ENCODE measurements around the gene SMG7.
"Not testable (repeated sequence)": the region's sequence is repeated elsewhere in the genome, so short reads cannot be mapped to it uniquely, and the experiment has no call there.

The SMG7 gene, protein sequence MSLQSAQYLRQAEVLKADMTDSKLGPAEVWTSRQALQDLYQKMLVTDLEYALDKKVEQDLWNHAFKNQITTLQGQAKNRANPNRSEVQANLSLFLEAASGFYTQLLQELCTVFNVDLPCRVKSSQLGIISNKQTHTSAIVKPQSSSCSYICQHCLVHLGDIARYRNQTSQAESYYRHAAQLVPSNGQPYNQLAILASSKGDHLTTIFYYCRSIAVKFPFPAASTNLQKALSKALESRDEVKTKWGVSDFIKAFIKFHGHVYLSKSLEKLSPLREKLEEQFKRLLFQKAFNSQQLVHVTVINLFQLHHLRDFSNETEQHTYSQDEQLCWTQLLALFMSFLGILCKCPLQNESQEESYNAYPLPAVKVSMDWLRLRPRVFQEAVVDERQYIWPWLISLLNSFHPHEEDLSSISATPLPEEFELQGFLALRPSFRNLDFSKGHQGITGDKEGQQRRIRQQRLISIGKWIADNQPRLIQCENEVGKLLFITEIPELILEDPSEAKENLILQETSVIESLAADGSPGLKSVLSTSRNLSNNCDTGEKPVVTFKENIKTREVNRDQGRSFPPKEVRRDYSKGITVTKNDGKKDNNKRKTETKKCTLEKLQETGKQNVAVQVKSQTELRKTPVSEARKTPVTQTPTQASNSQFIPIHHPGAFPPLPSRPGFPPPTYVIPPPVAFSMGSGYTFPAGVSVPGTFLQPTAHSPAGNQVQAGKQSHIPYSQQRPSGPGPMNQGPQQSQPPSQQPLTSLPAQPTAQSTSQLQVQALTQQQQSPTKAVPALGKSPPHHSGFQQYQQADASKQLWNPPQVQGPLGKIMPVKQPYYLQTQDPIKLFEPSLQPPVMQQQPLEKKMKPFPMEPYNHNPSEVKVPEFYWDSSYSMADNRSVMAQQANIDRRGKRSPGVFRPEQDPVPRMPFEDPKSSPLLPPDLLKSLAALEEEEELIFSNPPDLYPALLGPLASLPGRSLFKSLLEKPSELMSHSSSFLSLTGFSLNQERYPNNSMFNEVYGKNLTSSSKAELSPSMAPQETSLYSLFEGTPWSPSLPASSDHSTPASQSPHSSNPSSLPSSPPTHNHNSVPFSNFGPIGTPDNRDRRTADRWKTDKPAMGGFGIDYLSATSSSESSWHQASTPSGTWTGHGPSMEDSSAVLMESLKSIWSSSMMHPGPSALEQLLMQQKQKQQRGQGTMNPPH

DNA sequence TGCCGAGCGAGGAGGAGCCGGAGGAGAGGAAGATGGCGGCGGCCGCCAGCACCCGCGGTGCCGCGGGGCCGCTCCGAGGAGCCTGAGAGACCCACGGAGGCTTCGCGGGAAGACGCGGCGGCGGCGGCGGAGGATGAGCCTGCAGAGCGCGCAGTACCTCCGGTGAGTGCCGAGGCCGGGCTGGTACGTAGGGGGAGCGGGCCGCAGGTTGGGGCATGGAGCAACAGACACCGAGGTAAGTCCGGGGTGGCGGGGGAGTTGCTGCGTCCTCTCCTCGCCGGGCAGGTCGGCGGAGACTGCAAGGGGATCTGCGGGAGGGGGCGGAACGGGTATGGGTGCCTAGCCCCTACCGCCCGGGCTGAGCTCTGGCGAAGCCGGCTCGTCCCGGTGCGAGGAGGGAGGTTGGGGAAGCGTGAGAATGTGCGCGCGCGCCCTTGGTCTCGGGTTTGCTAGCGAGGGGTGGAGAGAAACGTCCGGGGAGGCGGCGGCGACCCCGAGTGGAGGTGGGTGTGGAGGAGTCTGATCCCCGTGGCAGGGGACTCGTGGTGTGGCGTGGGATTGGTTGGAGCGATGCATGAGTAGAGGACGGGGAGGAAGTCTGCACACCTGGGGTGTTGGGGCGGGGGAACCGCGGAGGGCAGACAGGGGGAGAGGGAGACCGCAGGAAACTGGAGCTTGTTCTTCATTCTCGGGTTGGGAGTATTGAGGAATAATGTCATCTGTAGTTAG is at the start of gene SMG7:
Gene SMG7, plus strand, starts transcription at position 12 of the 729 bp plus-strand sequence. Its CDS starts 122 bp downstream, at position 134.
- H3K4me1 ChIP-seq (ENCODE audit: insufficient read depth, low read length) = no peaks in the 10 kb centered on the region
- no peaks in the 10 kb centered on the region for H3K9me3 ChIP-seq (ENCODE audit: control insufficient read depth, insufficient read depth, low read length)
- H3K9ac ChIP-seq (ENCODE audit: low read depth, low read length) = peak within 1 kb of the TSS; percentile 93
- no peaks in the 10 kb centered on the region for H3K36me3 ChIP-seq (ENCODE audit: insufficient read depth, low read length)

DNA sequence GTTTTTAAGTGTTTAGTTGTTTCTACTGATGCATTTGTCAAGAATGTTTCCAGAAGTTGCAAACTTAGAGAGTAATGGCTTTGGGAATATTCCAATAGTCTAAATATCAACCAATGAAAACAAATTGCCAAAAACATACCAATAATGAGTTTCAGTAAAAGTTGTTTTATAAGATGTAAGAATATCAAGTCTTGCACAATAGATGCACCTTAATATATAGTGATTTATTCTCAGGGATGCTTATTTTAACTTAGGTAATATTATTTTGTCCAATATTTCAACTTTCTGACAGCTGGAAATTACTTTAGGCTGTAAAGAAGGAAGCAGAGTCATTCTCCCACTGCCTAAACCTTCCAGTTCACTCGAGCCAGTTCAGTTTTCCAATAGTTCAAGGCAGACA is 48.8 kb upstream of the SMG7 start:
- Histone ChIP-seq H3K36me3 (ENCODE audit: insufficient read depth, low read length) (no peaks in the 10 kb centered on the region), H3K9ac (ENCODE audit: low read depth, low read length) (no peak overlapping the region), H3K4me1 (ENCODE audit: insufficient read depth, low read length) (no peaks in the 10 kb centered on the region), H3K9me3 (ENCODE audit: control insufficient read depth, insufficient read depth, low read length) (peaks cover 2% of the 10 kb centered on the region; the same call in 1 of the 2 replicates)

DNA sequence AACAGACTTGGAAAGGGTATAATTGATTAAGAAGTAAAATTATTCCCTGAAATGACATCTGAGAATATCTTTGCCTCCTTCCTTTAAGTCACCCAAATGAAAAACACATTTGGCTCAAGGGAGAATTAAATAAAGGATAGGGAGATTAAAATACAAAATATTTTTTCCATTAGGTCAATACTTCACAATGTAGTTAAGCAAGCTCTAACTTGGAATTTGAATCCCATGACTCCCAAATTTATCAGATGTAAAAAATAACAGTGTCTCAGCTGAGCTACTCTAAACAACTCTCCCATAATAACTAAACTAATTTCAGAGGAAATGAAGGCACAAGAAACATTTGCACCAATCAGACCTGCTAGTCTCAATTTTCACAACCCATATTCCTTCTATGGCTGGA is 47.6 kb upstream of the SMG7 start:
- Histone ChIP-seq H3K9ac (ENCODE audit: low read depth, low read length) (no peak overlapping the region), H3K36me3 (ENCODE audit: insufficient read depth, low read length) (no peaks in the 10 kb centered on the region), H3K9me3 (ENCODE audit: control insufficient read depth, insufficient read depth, low read length) (peaks cover 2% of the 10 kb centered on the region; the same call in 1 of the 2 replicates), H3K4me1 (ENCODE audit: insufficient read depth, low read length) (no peaks in the 10 kb centered on the region)

DNA sequence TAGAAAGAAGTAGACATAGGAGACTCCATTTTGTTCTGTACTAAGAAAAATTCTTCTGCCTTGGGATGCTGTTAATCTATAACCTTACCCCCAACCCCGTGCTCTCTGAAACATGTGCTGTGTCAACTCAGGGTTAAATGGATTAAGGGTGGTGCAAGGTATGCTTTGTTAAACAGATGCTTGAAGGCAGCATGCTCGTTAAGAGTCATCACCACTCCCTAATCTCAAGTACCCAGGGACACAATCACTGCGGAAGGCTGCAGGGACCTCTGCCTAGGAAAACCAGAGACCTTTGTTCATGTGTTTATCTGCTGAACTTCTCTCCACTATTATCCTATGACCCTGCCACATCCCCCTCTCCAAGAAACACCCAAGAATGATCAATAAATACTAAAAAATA is 44.7 kb upstream of the SMG7 start:
- not testable (repeated sequence) for H3K9ac ChIP-seq (ENCODE audit: low read depth, low read length); H3K4me1 ChIP-seq (ENCODE audit: insufficient read depth, low read length); H3K9me3 ChIP-seq (ENCODE audit: control insufficient read depth, insufficient read depth, low read length); H3K36me3 ChIP-seq (ENCODE audit: insufficient read depth, low read length)

DNA sequence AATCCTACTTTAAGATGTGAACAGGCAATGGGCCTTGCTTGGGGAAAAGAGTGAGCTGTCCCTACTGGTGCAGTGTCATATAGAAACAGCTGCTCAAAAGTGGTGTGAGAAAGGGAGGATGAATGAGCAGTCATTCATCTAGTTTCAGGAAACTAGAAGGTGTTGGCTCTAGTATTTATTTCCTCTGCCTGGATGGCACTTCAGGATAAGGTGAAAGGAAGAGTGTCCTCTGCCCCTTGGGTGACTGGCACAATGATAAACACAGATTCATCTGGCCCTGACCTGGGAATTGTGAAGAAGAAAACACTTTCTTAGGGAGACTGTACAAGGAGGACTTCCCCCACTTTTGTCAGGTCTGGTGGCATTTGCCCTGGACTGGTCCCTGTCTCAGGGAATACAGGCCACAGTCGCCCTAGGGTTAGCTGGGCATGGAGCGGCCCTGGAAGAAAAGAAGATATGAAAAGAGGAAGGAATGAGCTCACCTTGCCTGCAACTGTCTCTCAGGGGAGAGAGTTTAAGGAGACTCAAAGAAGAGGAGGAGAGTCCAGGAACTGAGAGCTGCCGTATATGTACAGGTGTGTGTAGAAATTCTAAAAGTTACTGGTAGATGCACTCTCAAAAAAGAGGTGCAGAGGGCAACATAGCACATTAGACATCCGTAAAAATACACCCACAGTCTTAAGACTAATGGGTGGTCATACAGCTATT is 40.3 kb upstream of the SMG7 start:
- Histone ChIP-seq H3K36me3 (ENCODE audit: insufficient read depth, low read length) (no peaks in the 10 kb centered on the region), H3K9me3 (ENCODE audit: control insufficient read depth, insufficient read depth, low read length) (no peaks in the 10 kb centered on the region), H3K9ac (ENCODE audit: low read depth, low read length) (no peak overlapping the region), H3K4me1 (ENCODE audit: insufficient read depth, low read length) (no peaks in the 10 kb centered on the region)

DNA sequence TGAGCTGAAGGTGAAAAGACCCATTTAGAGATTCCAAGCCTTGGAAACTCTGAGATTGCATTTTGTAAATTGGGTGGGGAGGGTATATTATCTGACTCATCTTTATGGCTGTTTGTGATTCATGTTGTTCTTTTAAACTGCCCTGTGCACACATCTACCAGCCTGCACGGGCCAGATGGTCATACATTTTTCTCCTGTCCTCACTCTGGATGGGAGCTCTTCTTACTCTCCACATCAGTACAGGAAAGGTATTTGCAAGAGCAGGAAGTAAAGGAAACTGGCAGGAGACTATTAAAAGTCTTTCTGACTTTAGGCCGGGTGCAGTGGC is 39.8 kb upstream of the SMG7 start:
- H3K36me3 ChIP-seq (ENCODE audit: insufficient read depth, low read length) = no peaks in the 10 kb centered on the region
- no peaks in the 10 kb centered on the region for H3K9me3 ChIP-seq (ENCODE audit: control insufficient read depth, insufficient read depth, low read length)
- H3K9ac ChIP-seq (ENCODE audit: low read depth, low read length) = no peak overlapping the region
- H3K4me1 ChIP-seq (ENCODE audit: insufficient read depth, low read length) = no peaks in the 10 kb centered on the region

DNA sequence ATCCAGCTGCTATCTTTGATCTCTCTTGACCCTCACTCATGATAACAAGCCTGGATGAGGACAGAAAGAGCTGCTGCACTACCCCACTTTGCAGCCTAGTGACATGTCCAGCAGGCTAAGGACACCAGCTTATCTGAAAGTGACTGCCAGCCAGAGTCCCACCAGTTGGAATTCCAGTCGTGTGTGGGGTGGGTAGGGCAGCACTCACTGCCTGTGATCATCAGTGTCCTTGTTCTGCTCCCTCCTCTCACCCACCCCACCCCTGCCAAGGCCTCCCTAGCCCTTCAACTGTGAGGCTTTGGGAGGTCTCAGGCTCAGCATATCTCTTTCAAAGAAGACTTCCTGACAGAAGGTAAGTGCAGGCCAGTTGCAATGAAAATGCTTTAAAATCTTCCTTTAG is 38.6 kb upstream of the SMG7 start:
- H3K9me3 ChIP-seq (ENCODE audit: control insufficient read depth, insufficient read depth, low read length) = no peaks in the 10 kb centered on the region
- H3K4me1 ChIP-seq (ENCODE audit: insufficient read depth, low read length) = no peaks in the 10 kb centered on the region
- H3K9ac ChIP-seq (ENCODE audit: low read depth, low read length) = no peak overlapping the region
- no peaks in the 10 kb centered on the region for H3K36me3 ChIP-seq (ENCODE audit: insufficient read depth, low read length)

DNA sequence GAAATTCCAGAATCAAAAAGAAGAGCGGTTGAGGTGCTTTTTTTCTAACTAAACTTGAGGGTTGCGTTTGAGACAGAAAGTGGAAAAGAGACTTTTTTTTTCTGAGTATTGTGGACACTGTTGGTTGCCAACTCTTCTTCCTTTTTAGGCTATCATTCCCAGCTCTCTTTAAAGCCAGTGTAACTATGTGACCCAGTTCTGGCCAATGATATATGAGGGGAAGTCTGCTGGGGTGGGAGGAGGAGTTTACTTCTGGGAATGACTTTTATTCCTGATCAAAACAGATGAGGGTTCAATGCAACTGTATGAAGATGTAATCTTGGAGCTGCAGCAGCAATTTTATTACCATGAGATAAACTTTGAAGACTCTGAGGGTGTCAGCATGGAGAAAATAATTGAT is 36.8 kb upstream of the SMG7 start:
- Histone ChIP-seq H3K36me3 (ENCODE audit: insufficient read depth, low read length) (no peaks in the 10 kb centered on the region), H3K9ac (ENCODE audit: low read depth, low read length) (no peak overlapping the region), H3K9me3 (ENCODE audit: control insufficient read depth, insufficient read depth, low read length) (no peaks in the 10 kb centered on the region), H3K4me1 (ENCODE audit: insufficient read depth, low read length) (no peaks in the 10 kb centered on the region)

DNA sequence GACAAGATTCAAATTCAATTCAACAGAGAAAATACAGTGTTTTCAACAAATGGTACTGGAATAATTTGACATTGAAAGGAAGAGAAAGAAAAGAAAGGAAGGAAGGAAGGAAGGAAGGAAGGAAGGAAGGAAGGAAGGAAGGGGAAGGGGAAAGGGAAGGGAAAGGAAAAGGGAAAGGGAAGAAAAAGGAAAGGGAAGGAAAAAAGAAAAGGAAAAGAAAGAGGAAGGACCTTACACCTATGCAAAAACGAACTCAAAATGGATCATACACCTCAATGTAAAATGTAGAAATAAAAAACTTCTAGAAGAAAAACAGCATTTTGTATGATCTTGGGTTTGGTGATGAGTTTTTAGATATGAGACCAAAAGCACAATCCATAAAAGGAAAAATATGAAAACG is 34.2 kb upstream of the SMG7 start:
- Histone ChIP-seq H3K36me3 (ENCODE audit: insufficient read depth, low read length) (no peaks in the 10 kb centered on the region), H3K9ac (ENCODE audit: low read depth, low read length) (no peak overlapping the region), H3K4me1 (ENCODE audit: insufficient read depth, low read length) (no peaks in the 10 kb centered on the region), H3K9me3 (ENCODE audit: control insufficient read depth, insufficient read depth, low read length) (no peaks in the 10 kb centered on the region)

DNA sequence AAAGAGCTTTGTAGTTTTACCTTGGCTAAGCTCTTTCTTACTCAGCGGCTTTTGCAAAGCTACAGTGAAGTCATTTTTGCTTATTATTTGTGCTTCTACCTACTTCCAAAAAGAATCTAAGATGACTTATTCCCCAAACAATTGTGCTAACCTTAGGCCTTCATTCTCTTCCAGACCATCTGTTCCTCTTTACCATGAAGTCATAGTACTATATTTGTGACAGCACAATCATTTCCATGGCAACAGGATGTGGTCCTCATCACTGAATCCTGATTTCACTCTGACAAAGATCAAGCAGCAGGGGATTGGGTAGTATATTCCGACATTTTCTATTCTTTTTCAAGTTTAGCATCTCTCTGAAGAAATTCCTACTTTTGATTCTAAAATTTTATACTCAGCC is 29.3 kb upstream of the SMG7 start:
- no peaks in the 10 kb centered on the region for H3K9me3 ChIP-seq (ENCODE audit: control insufficient read depth, insufficient read depth, low read length)
- H3K36me3 ChIP-seq (ENCODE audit: insufficient read depth, low read length) = no peaks in the 10 kb centered on the region
- no peaks in the 10 kb centered on the region for H3K4me1 ChIP-seq (ENCODE audit: insufficient read depth, low read length)
- H3K9ac ChIP-seq (ENCODE audit: low read depth, low read length) = no peak overlapping the region

DNA sequence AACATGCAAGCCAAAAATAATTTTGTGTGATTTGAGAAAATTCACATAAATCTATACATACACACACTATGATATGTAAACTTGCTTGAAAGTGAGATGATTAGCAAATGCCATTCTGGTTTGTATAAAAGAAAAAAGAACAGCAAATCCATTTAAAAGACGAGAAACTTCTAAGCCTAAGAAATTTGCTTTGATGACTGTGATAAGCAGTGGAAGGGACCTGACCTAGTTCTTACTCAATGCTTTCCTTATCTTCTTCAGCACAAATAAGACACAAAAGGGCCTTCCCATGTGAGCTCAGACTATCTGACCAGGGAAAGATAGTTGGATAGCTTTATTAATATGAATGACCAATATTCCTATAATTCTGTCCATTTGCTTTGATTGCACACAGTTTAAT is 28.8 kb upstream of the SMG7 start:
- no peaks in the 10 kb centered on the region for H3K9me3 ChIP-seq (ENCODE audit: control insufficient read depth, insufficient read depth, low read length)
- no peaks in the 10 kb centered on the region for H3K36me3 ChIP-seq (ENCODE audit: insufficient read depth, low read length)
- H3K9ac ChIP-seq (ENCODE audit: low read depth, low read length) = no peak overlapping the region
- no peaks in the 10 kb centered on the region for H3K4me1 ChIP-seq (ENCODE audit: insufficient read depth, low read length)

DNA sequence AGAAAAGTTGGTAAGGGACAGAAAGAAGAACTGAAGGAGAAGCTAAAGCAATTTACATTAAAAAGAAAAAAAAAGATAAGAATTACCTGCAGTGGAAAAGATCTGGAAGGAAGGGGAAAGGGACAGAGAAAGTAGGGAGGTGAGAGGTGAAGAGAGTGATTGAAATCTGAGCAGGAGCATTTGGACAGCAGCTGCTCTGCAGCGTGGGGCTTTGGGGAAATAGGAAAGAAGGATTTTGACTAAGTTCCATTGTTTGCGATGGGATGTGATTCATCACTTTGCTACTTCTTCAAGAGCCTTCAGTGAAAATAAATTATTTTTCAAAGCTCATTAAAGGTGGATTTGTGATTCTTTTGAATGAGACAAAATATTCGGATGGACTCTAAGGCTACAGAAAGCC is 28.1 kb upstream of the SMG7 start:
- H3K36me3 ChIP-seq (ENCODE audit: insufficient read depth, low read length) = no peaks in the 10 kb centered on the region
- no peaks in the 10 kb centered on the region for H3K4me1 ChIP-seq (ENCODE audit: insufficient read depth, low read length)
- H3K9ac ChIP-seq (ENCODE audit: low read depth, low read length) = no peak overlapping the region
- H3K9me3 ChIP-seq (ENCODE audit: control insufficient read depth, insufficient read depth, low read length) = no peaks in the 10 kb centered on the region

DNA sequence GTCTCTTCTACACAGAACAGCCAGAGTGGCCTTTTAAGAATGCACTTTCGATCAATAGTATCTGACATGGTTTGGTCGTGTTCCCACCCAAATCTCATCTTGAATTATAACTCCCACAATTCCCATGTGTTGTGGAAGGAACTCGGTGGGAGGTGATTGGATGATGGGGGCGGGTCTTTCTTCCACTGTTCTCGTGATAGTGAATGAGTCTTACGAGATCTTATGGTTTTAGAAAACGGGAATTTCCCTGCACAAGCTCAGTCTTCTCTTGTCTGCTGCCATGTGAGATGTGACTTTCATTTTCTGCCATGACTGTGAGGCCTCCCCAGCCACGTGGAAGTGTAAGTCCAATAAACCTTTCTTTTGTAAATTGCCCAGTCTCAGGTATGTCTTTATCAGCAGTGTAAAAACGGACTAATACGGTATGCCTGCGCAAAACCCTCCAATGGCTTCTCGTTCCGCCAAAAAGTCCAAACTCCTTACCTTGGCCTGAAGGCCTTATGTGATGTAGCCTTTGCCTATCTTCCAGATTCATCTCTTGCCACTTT is 23.0 kb upstream of the SMG7 start:
- Histone ChIP-seq H3K9me3 (ENCODE audit: control insufficient read depth, insufficient read depth, low read length) (no peaks in the 10 kb centered on the region), H3K9ac (ENCODE audit: low read depth, low read length) (no peak overlapping the region), H3K36me3 (ENCODE audit: insufficient read depth, low read length) (no peaks in the 10 kb centered on the region), H3K4me1 (ENCODE audit: insufficient read depth, low read length) (no peaks in the 10 kb centered on the region)
